Smooth muscle cell (in vitro differentiated cells): ENCODE measurements around the gene TMEM151B. TPM values are rescaled to one million over a fixed set of nuclear protein-coding genes. Genes with fewer than 3 reads are reported as not detected.
A peak's percentile ranks its signal among the peaks of the same experiment; 100 is the strongest.

Source experiments
- DNase-seq: peaks from one replicate; lab custom pipeline; 2025; ENCODE audit not compliant: unreplicated experiment; lab: John Stamatoyannopoulos, UW
- H2AFZ ChIP-seq: fragments of 200-600 bp; sonication (generic); 2 replicates; pipeline ENCODE4 v1.6.0; 2016; ENCODE audit warnings: antibody characterized with exemption, low read depth, mild to moderate bottlenecking
- H3F3A ChIP-seq: fragments of 200-600 bp; sonication (generic); 2 replicates; pipeline ENCODE4 v1.6.0; 2017; ENCODE audit warnings: antibody characterized with exemption, low read depth
- H3K27ac ChIP-seq: fragments of 200-600 bp; sonication (generic); 2 replicates; pipeline ENCODE4 v1.5.1; 2016; ENCODE audit warnings: low read depth, mild to moderate bottlenecking
- H3K27me3 ChIP-seq: fragments of 200-600 bp; sonication (generic); 2 replicates; pipeline ENCODE4 v1.6.1; 2016; ENCODE audit warnings: low read depth, mild to moderate bottlenecking
- H3K36me3 ChIP-seq: fragments of 200-600 bp; sonication (generic); 2 replicates; pipeline ENCODE4 v1.5.1; 2016; ENCODE audit warnings: low read depth
- H3K4me1 ChIP-seq: fragments of 200-600 bp; sonication (generic); 2 replicates; pipeline ENCODE4 v1.5.1; 2016; ENCODE audit warnings: low read depth
- H3K4me2 ChIP-seq: fragments of 200-600 bp; sonication (generic); 2 replicates; pipeline ENCODE4 v1.6.0; 2016; ENCODE audit warnings: mild to moderate bottlenecking
- H3K4me3 ChIP-seq: fragments of 200-600 bp; sonication (generic); 2 replicates; pipeline ENCODE4 v1.5.1; 2016; ENCODE audit warnings: mild to moderate bottlenecking
- H3K79me2 ChIP-seq: fragments of 200-600 bp; sonication (generic); 2 replicates; pipeline ENCODE4 v1.6.0; 2016; ENCODE audit warnings: low read depth, mild to moderate bottlenecking
- H3K9ac ChIP-seq: fragments of 200-600 bp; sonication (generic); 2 replicates; pipeline ENCODE4 v1.6.0; 2016; ENCODE audit warnings: low read depth
- H3K9me3 ChIP-seq: fragments of 200-600 bp; sonication (generic); replicated peaks from 2 replicates; pipeline ENCODE4 v1.5.1; 2016; ENCODE audit warnings: low read depth
- H4K20me1 ChIP-seq: fragments of 200-600 bp; sonication (generic); 2 replicates; pipeline ENCODE4 v1.6.0; 2016; ENCODE audit warnings: low read depth
- WGBS: methylation state at CpG from one replicate; pipeline ENCODE4 v1.1.7; 2016; ENCODE audit warnings: low lambda C conversion rate; 5-methylcytosine and 5-hydroxymethylcytosine counted together
- polyA plus RNA-seq: library from polyadenylated mRNA; unstranded; fragments of >200 nt; fragmentation: Nextera tagmentation; extraction: Ambion mirVana; gene quantifications from 2 replicates; pipeline ENCODE4 v1.2.1, GENCODE V29; 2016
- total RNA-seq: library from RNA; depleted of rRNA; stranded (reverse); fragments of >200 nt; gene quantifications from 2 replicates; pipeline ENCODE4 v1.2.3, GENCODE V29; 2014
- TF ChIP-seq, protein P1 (sequence below): fragments of 200-600 bp; sonication (generic); IDR thresholded peaks from 2 replicates; pipeline ENCODE4 v1.5.1; 2017; ENCODE audit warnings: borderline replicate concordance, mild to moderate bottlenecking, antibody characterized with exemption; ENCODE audit not compliant: insufficient read depth, poor library complexity, severe bottlenecking

Gene TMEM151B
- total and polyA plus RNA-seq, 2 experiments from 2014 or later, result not detected

- H3K27me3 ChIP-seq, result peaks cover 42% of the 10 kb centered on the region
- TF ChIP-seq, protein P1, sequence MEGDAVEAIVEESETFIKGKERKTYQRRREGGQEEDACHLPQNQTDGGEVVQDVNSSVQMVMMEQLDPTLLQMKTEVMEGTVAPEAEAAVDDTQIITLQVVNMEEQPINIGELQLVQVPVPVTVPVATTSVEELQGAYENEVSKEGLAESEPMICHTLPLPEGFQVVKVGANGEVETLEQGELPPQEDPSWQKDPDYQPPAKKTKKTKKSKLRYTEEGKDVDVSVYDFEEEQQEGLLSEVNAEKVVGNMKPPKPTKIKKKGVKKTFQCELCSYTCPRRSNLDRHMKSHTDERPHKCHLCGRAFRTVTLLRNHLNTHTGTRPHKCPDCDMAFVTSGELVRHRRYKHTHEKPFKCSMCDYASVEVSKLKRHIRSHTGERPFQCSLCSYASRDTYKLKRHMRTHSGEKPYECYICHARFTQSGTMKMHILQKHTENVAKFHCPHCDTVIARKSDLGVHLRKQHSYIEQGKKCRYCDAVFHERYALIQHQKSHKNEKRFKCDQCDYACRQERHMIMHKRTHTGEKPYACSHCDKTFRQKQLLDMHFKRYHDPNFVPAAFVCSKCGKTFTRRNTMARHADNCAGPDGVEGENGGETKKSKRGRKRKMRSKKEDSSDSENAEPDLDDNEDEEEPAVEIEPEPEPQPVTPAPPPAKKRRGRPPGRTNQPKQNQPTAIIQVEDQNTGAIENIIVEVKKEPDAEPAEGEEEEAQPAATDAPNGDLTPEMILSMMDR, result peak; percentile 72
- 6% methylated on average over 11 of the region's 11 CpGs for WGBS
- H4K20me1 ChIP-seq, result no peaks in the 10 kb centered on the region
- no peak overlapping the region for H3K9ac ChIP-seq
- H3K9me3 ChIP-seq, result no peaks in the 10 kb centered on the region
- H3K4me1 ChIP-seq, result no peaks in the 10 kb centered on the region
- DNase-seq, result no peak
- H3K79me2 ChIP-seq, result no peaks in the 10 kb centered on the region
- no peak overlapping the region for H2AFZ ChIP-seq
- H3K27ac ChIP-seq, result no peak overlapping the region
- no peak overlapping the region for H3K4me3 ChIP-seq
- no peaks in the 10 kb centered on the region for H3F3A ChIP-seq
- H3K4me2 ChIP-seq, result no peak overlapping the region
- H3K36me3 ChIP-seq, result no peaks in the 10 kb centered on the region
Measured at GRCh38 chr6:44338228-44339122, 68.2 kb downstream of the TMEM151B start.

DNA sequence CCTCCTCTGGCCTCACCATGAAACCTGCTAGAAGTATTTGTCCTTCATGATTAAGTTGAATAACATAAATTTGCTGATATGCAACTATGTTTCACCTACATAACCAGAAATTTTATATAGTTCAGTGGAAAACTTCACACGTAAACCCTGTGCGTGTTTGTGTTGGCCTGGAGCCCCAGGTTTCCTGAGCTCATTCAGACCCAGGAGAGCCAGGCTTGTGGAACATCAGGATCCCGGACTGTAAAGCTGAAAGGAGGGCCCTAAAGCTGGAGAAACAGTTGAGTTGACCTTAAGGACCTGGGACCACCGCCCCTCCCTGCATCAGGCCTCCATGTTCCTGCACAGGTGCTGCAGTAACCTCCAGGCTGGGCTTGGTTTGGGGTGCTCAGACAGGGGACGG lies 69.1 kb downstream of the TMEM151B start:
- DNase-seq, result no peak
- Histone ChIP-seq H3K79me2 (no peaks in the 10 kb centered on the region), H2AFZ (no peak overlapping the region), H3F3A (no peaks in the 10 kb centered on the region), H3K9ac (no peak overlapping the region), H3K27ac (no peak overlapping the region), H3K4me1 (no peaks in the 10 kb centered on the region), H3K9me3 (no peaks in the 10 kb centered on the region), H3K27me3 (peaks cover 50% of the 10 kb centered on the region), H3K4me2 (no peak overlapping the region), H3K36me3 (no peaks in the 10 kb centered on the region), H3K4me3 (no peak overlapping the region), H4K20me1 (no peaks in the 10 kb centered on the region)
- 87% methylated on average over 5 of the region's 5 CpGs for WGBS
- TF ChIP-seq, protein P1, result no peak

DNA sequence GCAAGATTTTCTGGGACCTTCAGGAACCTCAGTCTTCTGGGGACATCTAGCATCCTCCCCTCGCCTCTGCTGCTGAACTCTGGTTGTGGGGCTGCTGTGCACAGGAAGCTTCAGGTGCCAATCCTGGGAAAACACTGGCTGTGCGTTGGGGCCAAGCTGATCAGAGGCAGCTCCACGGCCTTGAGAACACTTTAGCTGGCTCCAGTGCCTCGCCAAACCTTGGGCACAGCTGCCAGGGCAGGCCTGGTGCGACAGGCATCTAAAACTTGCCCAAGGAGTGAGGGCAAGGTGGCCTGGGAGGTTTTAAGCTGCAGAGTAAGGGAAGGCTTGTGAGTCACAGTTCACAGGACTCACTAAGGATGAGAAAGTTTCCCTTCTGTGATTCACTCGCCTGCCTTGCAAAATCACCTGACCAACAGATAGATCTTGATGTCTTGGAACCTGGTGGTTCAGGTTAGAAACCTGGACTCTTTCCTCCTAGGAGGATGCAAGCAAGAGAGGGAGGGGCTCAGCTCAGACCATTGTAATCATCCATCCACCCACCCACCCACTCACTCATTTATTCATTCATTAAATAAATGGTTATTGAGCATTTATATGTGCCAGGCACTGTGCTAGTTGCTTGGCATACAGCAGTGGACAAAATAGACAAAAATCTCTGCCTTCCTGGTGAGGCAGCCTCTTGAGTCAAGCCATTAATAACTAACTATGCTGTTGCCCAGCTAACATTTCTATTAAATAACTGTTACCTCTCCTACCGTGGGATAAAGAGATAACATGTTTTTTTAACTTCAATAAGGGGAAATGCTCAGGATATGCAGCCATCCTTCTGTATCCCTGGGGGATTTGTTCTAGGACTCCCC lies 69.7 kb downstream of the TMEM151B start:
- TF ChIP-seq, protein P1, result no peak
- Histone ChIP-seq H3K4me1 (no peaks in the 10 kb centered on the region), H3K4me3 (no peak overlapping the region), H3K9ac (no peak overlapping the region), H3K4me2 (no peak overlapping the region), H3K79me2 (no peaks in the 10 kb centered on the region), H3K27ac (no peak overlapping the region), H3K36me3 (no peaks in the 10 kb centered on the region), H2AFZ (no peak overlapping the region), H3F3A (no peaks in the 10 kb centered on the region), H4K20me1 (no peaks in the 10 kb centered on the region), H3K27me3 (peaks cover 57% of the 10 kb centered on the region), H3K9me3 (no peaks in the 10 kb centered on the region)
- 84% methylated on average over 7 of the region's 7 CpGs for WGBS
- DNase-seq, result no peak
